Gastroesophageal sphincter (tissue), 4 donors: ENCODE measurements around the gene ATP8A1. TPM values are rescaled to one million over a fixed set of nuclear protein-coding genes. Genes with fewer than 3 reads are reported as not detected.

ENCODE experiments used
- ATAC-seq: fragments of 150-250 bp; one replicate; pipeline ENCODE4 v1.9.1; 2016; ENCODE audit warnings: mild to moderate bottlenecking, moderate library complexity
- H3K27ac ChIP-seq, 4 donors: fragments of 200-600 bp; sonication (generic) in 3 of 4; 1 replicate in 3 of 4; 2 replicates in 1 of 4; pipeline ENCODE4 v1.5.1; 2016 to 2019
- H3K27me3 ChIP-seq: fragments of 200-600 bp; sonication (generic); one replicate; pipeline ENCODE4 v1.5.1; 2019
- H3K36me3 ChIP-seq, 2 donors: fragments of 200-600 bp; sonication (generic); one replicate each; pipeline ENCODE4 v1.5.1; 2019; ENCODE audit warnings: control low read depth in 1 of 2
- H3K4me1 ChIP-seq, 3 donors: fragments of 200-600 bp; sonication (generic); 1 replicate in 2 of 3; 2 replicates in 1 of 3; pipeline ENCODE4 v1.5.1; 2016 to 2019; ENCODE audit warnings: control low read depth in 2 of 3
- H3K4me3 ChIP-seq, 2 donors: fragments of 200-600 bp; sonication (generic); one replicate each; pipeline ENCODE4 v1.5.1; 2019; ENCODE audit warnings: mild to moderate bottlenecking in 1 of 2, moderate library complexity in 1 of 2
- H3K9me3 ChIP-seq, 3 donors: fragments of 200-600 bp; sonication (generic); one replicate each; pipeline ENCODE4 v1.5.1; 2017 to 2019; ENCODE audit warnings: control low read depth in 2 of 3
- EP300 ChIP-seq: sonication (generic); formaldehyde crosslinking; IDR thresholded peaks from one replicate; pipeline ENCODE4 v1.6.1; 2017; ENCODE audit warnings: antibody characterized with exemption, mild to moderate bottlenecking
- POLR2A ChIP-seq, 2 donors: fragments of 450-650 bp; IDR thresholded peaks; one replicate each; pipeline ENCODE4 v1.6.1; 2017; ENCODE audit warnings: antibody characterized with exemption in 2 of 2, mild to moderate bottlenecking in 2 of 2, moderate library complexity in 1 of 2
- POLR2AphosphoS5 ChIP-seq: sonication (generic); formaldehyde crosslinking; IDR thresholded peaks from one replicate; pipeline ENCODE4 v1.6.1; 2017; ENCODE audit warnings: antibody characterized with exemption
- WGBS, 2 donors: methylation state at CpG; one replicate each; pipeline ENCODE4 v1.1.5; 2018; ENCODE audit warnings: low coverage in 1 of 2; 5-methylcytosine and 5-hydroxymethylcytosine counted together
- total RNA-seq, 4 donors: library from RNA; depleted of rRNA; stranded (reverse); fragments of >200 nt; gene quantifications; one replicate each; pipeline ENCODE4 v1.1.0, GENCODE V29; 2016
- TF ChIP-seq, protein P1 (sequence below), 4 experiments: fragments of 200-600 bp in 2 of 4; fragments of 450-650 bp in 2 of 4; sonication (generic) in 1 of 4; IDR thresholded peaks; one replicate each; pipeline ENCODE4 v1.5.1; 2017 to 2019; ENCODE audit warnings: antibody characterized with exemption in 4 of 4, mild to moderate bottlenecking in 2 of 4, moderate library complexity in 2 of 4

Gene ATP8A1
- total RNA-seq, 4 donors from 2014 or later: 5.6 to 21.9 (median 8.9) TPM

GRCh38 chr4:42512226-42512625 is 144.7 kb downstream of the ATP8A1 start:
- no peak for ATAC-seq
- no peak overlapping the region for H3K4me3 ChIP-seq
- H3K4me1 ChIP-seq: no peaks in the 10 kb centered on the region
- TF ChIP-seq, protein P1, sequence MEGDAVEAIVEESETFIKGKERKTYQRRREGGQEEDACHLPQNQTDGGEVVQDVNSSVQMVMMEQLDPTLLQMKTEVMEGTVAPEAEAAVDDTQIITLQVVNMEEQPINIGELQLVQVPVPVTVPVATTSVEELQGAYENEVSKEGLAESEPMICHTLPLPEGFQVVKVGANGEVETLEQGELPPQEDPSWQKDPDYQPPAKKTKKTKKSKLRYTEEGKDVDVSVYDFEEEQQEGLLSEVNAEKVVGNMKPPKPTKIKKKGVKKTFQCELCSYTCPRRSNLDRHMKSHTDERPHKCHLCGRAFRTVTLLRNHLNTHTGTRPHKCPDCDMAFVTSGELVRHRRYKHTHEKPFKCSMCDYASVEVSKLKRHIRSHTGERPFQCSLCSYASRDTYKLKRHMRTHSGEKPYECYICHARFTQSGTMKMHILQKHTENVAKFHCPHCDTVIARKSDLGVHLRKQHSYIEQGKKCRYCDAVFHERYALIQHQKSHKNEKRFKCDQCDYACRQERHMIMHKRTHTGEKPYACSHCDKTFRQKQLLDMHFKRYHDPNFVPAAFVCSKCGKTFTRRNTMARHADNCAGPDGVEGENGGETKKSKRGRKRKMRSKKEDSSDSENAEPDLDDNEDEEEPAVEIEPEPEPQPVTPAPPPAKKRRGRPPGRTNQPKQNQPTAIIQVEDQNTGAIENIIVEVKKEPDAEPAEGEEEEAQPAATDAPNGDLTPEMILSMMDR (IDR thresholded peaks at IDR 0.05): no peak
- TF ChIP-seq POLR2A (IDR thresholded peaks at IDR 0.05): no peak
- no peak for TF ChIP-seq EP300
- no peak for TF ChIP-seq POLR2AphosphoS5
- H3K36me3 ChIP-seq: no peaks in the 10 kb centered on the region
- H3K27me3 ChIP-seq: no peaks in the 10 kb centered on the region
- no peaks in the 10 kb centered on the region for H3K9me3 ChIP-seq
- H3K27ac ChIP-seq: no peak overlapping the region
- 80 to 82% methylated on average over 2 to 3 of the region's 3 CpGs for WGBS, 2 donors

DNA sequence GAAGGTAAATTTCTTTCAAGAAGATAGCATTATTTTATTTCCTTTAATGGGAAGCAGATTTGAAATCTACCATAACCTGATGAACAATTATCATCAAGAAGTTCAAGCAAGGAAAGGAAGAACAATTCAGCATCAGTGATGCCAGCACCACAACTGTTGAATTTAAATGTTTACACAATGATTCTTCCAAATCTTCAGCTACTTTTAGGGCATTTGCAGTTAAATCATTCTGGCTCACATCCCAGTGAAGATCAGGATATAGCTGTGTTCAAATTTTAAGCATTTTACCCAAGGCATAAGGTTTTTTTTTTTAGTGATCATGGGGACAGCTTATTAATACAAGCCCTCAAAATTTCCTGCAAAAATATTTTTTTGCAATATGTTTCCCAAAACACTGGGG is 146.7 kb downstream of the ATP8A1 start:
- H3K27ac ChIP-seq: no peak overlapping the region
- H3K9me3 ChIP-seq: no peaks in the 10 kb centered on the region
- no peaks in the 10 kb centered on the region for H3K27me3 ChIP-seq
- TF ChIP-seq, protein P1 (IDR thresholded peaks at IDR 0.05): no peak
- TF ChIP-seq EP300: no peak
- TF ChIP-seq POLR2A (IDR thresholded peaks at IDR 0.05): no peak
- TF ChIP-seq POLR2AphosphoS5: no peak
- peaks cover 3 to 15% of the 10 kb centered on the region in 2 donors for H3K36me3 ChIP-seq
- H3K4me1 ChIP-seq: no peaks in the 10 kb centered on the region
- ATAC-seq: no peak
- no peak overlapping the region for H3K4me3 ChIP-seq

- Histone ChIP-seq H3K36me3 (peaks cover 3 to 18% of the 10 kb centered on the region in 2 donors), H3K27me3 (no peaks in the 10 kb centered on the region), H3K27ac (no peak overlapping the region), H3K9me3 (no peaks in the 10 kb centered on the region), H3K4me1 (peaks cover 0 to 14% (median 0%) of the 10 kb centered on the region in 3 donors), H3K4me3 (no peak overlapping the region)
- TF ChIP-seq, protein P1 (IDR thresholded peaks at IDR 0.05): no peak
- TF ChIP-seq EP300: no peak
- no peak for TF ChIP-seq POLR2A (IDR thresholded peaks at IDR 0.05)
- no peak for TF ChIP-seq POLR2AphosphoS5
- ATAC-seq: no peak
- WGBS, 2 donors: 75 to 90% methylated on average over 6 of the region's 6 CpGs
These were observed 155.1 kb downstream of the ATP8A1 start for GRCh38 chr4:42501624-42502401.

GRCh38 chr4:42498040-42498439 is 158.9 kb downstream of the ATP8A1 start:
- H3K27me3 ChIP-seq: no peaks in the 10 kb centered on the region
- H3K4me1 ChIP-seq: peaks cover 0 to 14% (median 0%) of the 10 kb centered on the region in 3 donors
- no peaks in the 10 kb centered on the region for H3K9me3 ChIP-seq
- no peak overlapping the region for H3K27ac ChIP-seq
- no peaks in the 10 kb centered on the region for H3K36me3 ChIP-seq
- no peak overlapping the region for H3K4me3 ChIP-seq
- TF ChIP-seq POLR2A (IDR thresholded peaks at IDR 0.05): no peak
- TF ChIP-seq POLR2AphosphoS5: no peak
- ATAC-seq: no peak
- WGBS, 2 donors: 51 to 55% methylated on average over 2 of the region's 2 CpGs

- Histone ChIP-seq H3K36me3 (no peaks in the 10 kb centered on the region), H3K27ac (no peak overlapping the region), H3K4me3 (no peak overlapping the region), H3K9me3 (no peaks in the 10 kb centered on the region), H3K27me3 (no peaks in the 10 kb centered on the region), H3K4me1 (peaks cover 0 to 14% (median 0%) of the 10 kb centered on the region in 3 donors)
- TF ChIP-seq POLR2A (IDR thresholded peaks at IDR 0.05): no peak
- TF ChIP-seq EP300: no peak
- TF ChIP-seq POLR2AphosphoS5: no peak
- TF ChIP-seq, protein P1 (IDR thresholded peaks at IDR 0.05): no peak
- ATAC-seq: no peak
- WGBS, 2 donors: 37 to 57% methylated on average over 7 to 8 of the region's 8 CpGs
These were observed 159.6 kb downstream of the ATP8A1 start for GRCh38 chr4:42497142-42497910.
